Urothelium cell line (cell line): ENCODE measurements around the gene CUL1.

Experiments used
- DNase-seq: peaks from one replicate; pipeline ENCODE4 v3.0.0; 2011; ENCODE audit warnings: low spot score, mixed read lengths
- FAIRE-seq: peaks from 2 replicates; lab custom pipeline; 2011; peaks lifted over from hg19 to GRCh38; lab: Jason Lieb, UNC

The CUL1 gene

DNA sequence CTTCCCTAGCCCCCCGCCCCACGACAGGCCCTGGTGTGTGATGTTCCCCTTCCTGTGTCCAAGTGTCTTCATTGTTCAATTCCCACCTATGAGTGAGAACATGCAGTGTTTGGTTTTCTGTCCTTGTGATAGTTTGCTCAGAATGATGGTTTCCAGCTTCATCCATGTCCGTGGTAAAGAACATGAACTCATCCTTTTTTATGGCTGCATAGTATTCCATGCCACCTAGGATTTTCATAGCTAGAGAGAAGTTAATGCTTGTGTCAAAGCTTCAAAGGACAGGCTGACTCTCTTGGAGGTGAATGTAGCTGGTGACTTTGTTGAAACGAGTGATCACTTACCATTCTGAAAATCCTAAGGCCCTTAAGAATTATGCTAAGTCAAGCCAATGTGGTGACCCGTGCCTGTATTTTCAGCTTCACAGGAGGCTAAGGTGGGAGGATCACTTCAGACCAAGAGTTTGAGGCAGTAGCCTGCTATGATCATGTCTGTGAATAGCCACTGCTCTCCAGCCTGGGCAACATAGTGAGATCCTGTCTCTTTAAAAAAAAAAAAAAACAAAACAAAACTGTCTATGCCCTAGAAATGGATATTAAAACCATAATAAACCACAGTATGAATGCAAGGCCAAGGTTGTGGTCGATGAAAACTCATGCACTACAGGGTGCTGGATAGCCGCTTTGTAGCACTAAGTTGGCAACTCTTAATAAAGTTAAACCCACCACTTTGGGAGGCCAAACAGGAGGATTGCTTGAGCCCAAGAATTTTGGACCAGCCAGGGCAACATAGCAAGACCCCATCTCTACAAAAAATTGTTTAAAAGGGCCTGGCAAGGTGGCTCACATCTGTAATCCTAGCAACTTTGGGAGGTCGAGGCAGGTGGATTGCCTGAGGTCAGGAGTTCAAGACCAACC, 52.0 kb downstream of the CUL1 start:
- FAIRE-seq (no peak), DNase-seq (no peak)

DNA sequence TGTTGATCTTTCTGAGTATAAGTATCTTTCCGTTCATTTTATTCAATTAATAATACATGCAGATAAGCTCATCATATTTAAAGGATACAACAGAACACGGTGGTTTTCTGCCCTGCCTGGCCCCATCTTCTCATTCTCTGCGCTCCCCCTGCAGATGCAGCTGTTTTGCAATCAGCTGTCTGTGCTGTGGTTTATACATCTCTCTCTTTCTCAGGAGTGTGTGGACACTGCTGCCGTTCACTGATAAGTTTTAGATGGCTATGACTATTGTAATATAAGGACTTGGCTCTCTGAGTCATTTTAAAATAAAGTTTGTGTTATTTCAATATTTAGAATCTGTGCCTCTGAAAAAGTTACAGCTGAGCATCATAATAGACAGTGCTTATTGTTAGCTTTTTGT, 54.5 kb downstream of the CUL1 start:
- DNase-seq (no peak), FAIRE-seq (no peak)

DNA sequence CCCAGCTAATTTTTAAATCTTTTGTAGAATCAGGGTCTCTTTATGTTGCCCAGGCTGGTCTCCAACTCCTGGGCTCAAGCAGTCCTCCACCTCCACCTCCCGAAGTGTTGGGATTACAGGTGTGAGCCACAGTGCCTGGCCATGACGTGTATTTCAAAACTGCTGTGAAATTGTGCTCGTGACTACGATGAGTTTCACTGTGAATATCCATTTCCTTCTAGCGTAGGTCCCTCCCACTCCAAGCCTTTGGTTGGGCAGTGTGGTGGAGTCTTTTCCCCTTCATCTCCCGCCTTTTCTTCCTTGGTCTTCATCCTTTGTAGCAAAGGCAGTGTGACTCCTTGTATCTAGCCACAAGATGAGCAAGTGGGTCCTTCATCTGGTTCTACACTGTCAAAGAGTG, 56.2 kb downstream of the CUL1 start:
- no peak for FAIRE-seq
- DNase-seq, result no peak

DNA sequence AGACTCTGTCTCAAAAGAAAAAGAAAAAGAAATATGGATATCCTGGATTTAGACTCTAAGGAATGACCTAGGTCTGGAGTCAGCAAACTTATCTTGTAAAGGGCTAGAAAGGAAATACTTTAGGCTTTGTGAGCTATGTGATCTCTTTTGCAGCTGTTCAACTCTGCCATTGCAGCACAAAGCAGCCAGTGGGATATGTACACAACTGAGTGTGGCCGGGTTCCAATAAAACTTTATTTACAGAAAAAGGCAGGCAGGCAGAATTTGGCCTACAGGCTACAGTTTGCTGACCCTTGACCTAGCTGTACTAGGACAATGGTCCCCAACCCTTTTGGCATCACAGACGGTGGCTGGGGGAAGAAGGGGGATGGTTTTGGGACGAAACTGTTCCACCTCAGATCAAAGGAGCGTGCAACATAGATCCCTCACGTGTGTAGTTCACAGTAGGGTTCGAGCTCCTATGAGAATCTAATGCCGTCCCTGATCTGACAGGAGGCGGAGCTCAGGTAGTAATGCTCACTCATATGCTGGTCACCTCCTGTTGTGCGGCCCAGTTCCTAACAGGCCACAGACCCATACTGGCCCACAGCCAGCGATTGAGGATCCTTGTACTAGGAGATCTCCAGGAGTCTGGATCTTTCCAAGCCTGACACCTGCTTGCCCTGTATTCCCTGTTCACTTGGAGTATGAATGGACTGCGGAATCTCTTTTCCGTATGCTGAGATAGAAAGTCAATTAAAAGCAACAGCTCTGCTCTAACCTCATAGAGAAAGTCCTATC, 63.0 kb downstream of the CUL1 start:
- DNase-seq (no peak), FAIRE-seq (no peak)

DNA sequence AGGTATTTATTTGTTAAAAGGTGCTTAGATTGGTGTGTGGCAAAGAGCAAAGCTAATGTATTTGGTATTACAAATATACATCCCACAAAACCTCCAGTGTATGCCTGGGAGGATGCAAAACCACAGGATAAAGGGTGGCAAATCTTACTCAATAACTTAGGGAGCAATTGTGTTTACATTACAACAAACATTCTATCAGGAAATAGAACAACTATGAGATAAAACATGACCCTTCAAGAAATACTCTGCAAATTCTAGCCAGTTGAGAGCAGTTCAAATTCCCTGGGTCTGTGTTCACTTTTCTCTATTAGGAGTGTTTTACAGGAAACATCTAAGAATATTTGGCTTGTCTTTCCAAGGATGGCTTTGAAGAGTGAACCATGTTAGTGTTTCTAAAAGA, 64.9 kb downstream of the CUL1 start:
- FAIRE-seq (no peak), DNase-seq (no peak)

DNA sequence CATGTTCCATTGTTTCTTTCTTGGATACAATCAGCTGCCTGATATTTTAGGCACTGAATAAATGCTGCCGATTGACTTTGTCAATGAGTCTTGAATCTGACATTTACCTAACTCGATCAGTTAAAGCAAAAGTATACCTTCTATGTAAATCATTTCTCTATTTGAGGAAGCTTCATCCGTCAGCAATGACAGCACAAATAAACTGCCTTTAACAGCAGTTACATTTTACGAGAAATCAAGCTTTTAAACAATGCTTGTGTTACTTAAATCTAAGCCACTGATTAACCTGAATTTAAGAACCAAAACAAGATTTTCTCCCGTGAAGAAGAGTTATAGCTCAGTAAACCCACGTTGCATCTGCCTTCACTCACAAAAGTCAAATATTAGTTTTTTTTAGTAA, 71.3 kb downstream of the CUL1 start:
- DNase-seq (no peak), FAIRE-seq (no peak)

DNA sequence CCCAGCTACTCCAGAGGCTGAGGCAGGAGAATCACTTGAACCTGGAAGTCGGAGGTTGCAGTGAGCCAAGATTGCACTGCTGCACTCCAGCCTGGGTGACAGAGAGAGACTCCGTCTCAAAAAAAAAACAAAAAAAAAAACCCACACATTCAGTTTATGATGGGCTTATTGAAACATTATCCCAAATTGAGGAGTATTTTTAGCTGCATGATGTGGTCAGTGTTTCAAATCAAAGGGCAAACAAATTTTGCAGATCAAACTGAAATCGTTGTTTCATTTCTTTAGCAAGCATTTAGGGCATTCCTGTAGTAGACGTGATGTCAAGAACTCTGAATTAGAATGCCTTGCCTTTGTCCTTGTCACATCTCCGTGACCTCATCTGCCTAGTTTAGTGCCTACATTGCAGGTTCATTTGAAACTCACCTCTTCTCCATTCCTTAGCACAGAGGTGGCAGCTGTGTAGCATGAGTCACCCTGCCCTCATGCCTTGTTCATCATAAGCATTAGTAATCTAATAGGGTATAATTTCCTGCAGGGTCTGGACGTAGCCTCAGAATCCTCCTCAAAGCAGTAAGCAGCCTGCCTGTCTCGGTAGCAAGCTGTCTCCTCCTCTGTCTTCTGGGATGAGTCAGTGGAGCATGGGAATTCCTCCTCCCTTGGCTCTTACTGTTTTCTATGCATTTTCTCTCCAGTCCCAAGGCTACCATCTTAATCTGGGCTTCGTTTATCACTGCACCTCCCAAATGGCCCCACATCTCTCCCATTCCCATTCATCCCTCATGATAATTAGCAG, 73.8 kb downstream of the CUL1 start:
- DNase-seq, result peak; percentile 50
- FAIRE-seq, result no peak

DNA sequence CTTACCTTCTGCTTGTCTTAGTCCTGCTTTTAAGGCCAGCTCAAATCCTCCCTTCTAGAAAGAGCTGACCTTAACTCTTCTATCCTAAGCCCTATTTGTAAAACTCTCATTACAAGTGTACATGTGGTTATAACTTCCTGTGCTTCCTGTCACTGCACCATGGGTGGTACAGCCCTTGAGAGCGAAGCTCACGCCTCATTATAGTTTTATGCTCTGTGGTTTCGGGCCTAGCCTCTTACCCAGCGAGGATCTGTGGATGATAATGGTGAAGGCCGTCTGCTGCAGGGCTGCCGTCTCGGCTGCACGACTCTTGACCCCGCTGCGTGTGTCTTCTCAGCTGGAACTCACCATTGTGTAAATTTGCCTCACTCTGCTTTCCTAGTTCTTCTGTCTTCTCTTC, 74.6 kb downstream of the CUL1 start:
- DNase-seq, result no peak
- FAIRE-seq, result no peak

DNA sequence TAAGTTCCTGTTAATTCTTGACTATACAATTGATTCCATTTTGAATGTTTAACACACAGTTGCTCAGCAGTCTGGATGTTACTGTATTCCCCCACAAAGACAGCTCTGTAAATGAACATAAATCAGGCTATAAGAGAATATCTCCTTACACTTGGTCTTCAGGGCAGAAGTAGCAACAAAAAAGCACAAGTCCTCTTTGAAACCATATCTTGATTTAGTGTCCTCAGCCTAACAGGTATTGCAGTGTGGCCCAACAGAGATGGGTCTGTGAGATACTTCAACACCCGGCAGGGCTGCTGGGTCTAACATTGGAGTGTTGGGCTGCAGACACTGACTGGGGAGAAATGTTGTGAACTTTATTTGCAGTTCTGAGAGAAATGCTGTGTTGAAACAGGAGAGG, 75.8 kb downstream of the CUL1 start:
- no peak for FAIRE-seq

DNA sequence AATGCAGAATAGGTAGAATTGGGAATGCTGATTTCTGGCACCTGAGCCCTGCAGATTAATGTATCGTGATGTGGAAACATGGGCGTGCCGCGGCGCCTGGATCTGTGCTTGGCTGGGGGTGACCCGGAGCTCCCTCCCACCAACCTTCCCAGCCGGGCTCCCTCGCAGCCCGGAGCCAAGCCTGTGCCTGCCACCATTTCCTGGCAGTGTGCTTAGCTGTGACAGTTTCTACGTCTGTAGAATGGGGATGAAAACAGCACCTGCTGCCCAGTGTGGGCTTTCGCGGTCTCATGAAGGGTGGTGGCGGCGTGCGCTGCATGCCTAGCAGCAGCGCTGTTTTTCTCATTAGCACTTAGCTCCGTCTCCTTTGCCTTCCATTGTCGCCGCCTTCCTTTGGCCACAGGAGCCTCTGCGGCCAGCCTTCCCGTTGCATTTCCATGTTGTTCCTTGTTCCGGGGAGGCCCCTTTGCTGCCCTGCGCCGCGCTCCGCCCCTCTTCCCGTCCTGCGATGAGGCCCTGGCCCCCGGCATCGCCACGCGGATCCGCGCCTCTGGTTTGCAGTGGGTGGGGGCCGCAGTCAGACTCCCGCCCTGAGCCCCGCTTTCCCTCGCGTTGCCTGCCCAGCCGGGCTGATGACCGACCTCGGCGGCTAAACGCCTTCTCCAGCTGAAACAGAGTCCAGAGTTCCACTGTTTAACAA, 84.2 kb downstream of the CUL1 start:
- DNase-seq (no peak), FAIRE-seq (no peak)

More for the DNA sequence above, 75.8 kb downstream of the CUL1 start:
- no peak for DNase-seq

DNA sequence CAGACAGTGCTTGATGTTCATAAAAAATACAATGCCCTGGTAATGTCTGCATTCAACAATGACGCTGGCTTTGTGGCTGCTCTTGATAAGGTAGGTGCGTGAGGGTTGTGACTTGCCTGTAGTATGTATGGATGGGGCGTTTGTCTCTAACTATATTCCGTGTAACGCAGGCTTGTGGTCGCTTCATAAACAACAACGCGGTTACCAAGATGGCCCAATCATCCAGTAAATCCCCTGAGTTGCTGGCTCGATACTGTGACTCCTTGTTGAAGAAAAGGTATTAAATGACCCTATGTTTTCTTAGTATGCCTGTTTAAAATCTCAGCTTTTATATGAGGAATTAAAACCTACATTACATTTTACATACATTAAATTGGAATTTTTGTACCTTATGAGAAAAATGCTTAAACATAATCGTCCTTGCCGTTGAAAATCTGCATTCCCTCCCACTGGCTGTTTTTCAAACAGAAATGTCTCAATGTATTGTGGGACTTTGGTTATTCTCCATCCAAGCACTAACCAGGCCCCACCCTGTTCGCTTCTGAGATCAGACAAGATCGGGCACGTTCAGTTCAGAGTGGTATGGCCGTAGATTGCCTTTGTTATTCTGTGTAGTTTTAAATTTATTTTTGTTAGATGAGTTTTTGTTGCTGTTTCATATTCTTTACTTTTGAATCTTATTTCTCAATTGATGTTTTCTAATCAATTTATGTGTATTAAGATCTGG, 85.3 kb downstream of the CUL1 start:
- DNase-seq, result no peak
- no peak for FAIRE-seq

DNA sequence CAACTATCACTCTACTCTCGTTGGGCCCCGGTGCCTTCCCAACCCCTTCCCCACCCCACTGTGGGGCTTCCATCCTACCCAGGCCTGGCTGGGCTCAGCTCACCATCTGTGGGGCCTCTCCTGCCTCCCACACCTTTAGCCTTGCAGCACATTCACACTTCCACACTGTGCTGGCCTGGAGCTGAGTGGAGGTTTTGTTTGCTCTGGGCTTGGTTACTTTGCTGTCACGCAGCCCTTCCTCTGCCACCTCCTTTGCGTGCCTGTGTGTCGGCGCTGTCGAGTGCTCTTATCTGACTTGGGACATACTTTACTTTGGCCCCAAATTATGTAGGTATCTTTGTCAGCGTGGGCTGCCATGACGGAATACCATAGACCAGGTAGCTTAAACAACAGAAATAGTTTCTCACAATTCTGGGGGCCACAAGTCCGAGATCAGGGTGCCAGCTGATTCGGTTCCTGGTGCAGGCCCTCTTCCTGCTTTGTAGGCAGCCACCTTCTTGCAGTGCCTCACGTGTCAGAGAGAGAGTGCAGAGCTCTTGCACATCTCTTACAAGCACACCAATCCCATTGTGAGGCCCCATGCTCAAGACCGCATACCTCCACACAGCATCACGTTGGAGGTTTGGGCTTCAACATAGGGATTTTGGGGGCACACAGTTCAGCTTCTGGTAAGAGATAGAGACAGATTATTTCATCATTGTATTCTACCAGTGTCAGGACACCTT, 89.0 kb downstream of the CUL1 start:
- no peak for FAIRE-seq
- no peak for DNase-seq

DNA sequence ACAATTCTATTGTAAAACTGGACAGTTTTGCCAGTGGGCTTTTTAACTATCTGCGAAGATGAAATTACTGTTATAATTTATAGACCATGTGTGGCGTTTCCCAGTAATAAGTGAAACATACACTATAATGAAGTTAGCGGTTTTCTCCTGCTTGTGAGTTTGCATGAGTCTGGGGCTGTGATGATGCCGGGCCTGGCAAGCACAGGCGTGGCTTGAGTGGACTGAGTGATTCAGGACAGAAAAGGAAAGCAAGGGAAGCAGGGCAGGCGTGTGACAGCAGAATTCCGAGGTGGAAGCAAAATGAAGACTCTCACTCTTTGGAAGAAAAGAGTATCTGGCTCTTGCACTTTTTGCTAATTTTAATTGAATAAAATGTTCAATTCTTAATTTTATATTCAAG, 90.5 kb downstream of the CUL1 start:
- FAIRE-seq (no peak), DNase-seq (no peak)

DNA sequence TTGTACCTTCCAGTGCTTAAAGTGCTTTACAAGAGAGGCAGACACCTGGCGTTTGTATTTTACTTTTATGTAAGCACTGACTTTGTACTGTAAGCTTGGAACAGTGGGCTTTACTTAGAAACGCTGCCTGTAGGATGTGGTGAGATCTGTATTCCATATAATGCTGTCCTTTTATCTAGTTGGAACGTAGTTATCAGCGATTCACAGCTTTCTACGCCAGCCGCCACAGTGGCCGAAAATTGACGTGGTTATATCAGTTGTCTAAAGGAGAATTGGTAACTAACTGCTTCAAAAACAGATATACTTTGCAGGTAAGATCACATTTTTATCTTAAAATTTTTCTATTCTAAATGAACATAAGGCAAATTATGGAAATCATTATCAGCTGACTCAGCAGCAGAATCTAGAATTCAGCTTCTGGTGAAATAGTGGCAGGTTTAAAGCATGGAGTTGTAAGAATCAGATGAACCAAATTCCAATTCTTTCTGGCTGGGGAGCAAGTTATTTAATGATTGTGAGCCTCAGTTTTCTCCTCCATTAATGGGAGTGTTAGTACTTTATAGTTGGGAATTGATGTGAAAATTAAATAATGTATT, 91.5 kb downstream of the CUL1 start:
- no peak for FAIRE-seq
- no peak for DNase-seq

DNA sequence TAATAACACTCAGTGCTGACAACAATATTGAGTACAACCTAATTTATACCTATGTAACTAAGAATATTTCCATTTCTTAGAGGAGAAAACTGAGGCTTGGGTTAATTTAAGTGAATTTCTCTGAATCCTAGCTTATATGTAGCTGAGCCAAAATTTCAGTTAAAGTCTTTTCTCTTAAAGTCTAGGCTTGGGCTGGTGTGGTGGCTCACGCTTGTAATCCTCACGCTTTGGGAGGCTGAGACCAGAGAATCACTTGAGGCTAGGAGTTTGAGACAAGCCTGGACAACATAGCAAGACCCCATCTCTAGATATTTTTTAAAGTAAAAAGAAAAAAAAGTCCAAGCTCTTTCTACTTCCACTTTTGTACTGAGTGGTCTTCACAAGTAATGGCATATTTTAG, 92.1 kb downstream of the CUL1 start:
- DNase-seq, result no peak
- FAIRE-seq, result no peak

DNA sequence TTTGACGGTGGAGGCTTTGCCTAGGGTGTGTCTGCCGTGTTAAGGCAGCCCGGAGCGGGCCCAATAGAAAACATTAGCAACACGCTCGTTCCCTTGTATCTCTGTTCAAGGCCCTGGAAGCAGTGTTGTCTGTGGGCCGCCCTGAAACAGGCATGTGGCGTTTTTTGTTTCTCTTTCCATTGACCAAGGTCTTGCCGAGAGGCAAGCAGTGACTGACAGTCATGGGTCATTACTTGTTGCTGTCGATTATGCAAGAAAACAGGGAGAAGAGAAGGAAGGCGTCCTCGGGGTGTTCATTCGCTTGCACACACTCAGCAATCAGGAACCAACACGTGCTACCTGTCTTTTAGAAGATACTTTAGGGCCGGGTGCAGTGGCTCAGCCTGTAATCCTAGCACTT, 92.8 kb downstream of the CUL1 start:
- FAIRE-seq, result no peak

DNA sequence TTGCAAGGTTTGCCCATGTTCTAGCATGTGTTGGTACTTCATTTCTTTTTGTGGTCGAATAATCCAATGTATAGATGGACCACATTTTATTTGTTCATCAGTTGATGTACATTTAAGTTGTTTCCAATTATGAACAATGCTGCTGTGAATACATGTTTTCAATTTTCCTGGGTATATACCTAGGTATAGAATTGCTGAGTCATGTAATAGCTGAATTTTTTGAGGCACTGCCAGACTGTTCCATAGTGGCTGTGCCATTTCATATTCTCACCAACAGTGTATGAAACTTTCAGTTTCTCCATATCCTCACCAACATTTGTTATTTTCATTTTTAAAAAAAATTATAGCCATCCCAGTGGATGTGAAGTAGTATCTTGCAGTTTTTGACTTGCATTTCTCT, 94.9 kb downstream of the CUL1 start:
- DNase-seq, result no peak
- no peak for FAIRE-seq

More for the DNA sequence above, 92.8 kb downstream of the CUL1 start:
- no peak for DNase-seq

DNA sequence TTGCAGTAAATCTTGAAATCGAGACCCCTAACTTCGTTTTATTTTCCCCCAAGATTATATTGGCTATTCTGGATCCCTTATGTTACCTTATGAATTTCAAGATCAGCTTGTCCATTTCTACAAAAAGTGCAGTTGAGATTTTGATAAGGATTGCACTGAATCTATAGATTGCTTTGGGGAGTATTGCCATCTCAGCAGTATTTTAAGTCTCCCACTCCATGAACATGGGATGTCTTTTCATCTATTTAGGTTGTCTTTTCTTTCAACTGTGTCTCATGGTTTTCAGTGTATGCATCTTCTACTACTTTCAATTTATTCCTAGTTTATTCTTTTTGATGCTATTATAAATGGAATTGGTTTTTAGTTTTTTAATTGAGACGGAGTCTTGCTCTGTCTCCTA, 95.8 kb downstream of the CUL1 start:
- DNase-seq, result no peak
- FAIRE-seq, result no peak

DNA sequence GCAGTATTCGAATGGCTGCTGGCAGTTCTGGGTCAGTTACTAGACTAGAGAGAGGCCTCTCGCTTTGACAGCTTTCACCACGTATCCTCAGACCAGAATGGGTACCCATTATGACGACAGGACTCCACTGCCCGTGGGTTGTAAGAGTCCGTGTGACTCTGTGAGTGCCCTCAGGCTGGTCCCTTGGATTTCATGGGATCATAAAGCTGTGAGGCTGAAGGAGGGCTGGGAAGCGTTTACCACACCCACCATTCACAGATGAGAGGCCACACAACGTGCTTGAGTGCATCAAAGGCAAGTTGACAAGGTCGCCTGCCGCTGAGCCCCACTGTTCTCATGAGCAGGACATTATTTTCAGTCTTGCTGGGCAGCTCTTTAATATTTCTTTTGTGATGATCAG, 98.1 kb downstream of the CUL1 start:
- FAIRE-seq (no peak), DNase-seq (no peak)
